ENCODE measurements around the gene RBFOX2.

- TF ChIP-seq CTCF (conservative IDR thresholded peaks at IDR 0.05 in 1 of 2, IDR thresholded peaks at IDR 0.05 in 1 of 2; ENCODE audit: low read depth in 1 of 2, low read length in 2 of 2): no peak
- no peak for TF ChIP-seq EZH2 (IDR thresholded peaks at IDR 0.05; ENCODE audit: low read length, missing control alignments)
Measured at GRCh38 chr22:36075724-36076123, 47.1 kb upstream of the RBFOX2 start.

Measured in fibroblast of lung (primary cell).